NK-92 (cell line): ENCODE data around the gene HOXD8.

Source experiments
- DNase-seq: peaks from one replicate; lab custom pipeline; 2025; ENCODE audit not compliant: unreplicated experiment; lab: John Stamatoyannopoulos, UW

HOXD8 gene

DNA sequence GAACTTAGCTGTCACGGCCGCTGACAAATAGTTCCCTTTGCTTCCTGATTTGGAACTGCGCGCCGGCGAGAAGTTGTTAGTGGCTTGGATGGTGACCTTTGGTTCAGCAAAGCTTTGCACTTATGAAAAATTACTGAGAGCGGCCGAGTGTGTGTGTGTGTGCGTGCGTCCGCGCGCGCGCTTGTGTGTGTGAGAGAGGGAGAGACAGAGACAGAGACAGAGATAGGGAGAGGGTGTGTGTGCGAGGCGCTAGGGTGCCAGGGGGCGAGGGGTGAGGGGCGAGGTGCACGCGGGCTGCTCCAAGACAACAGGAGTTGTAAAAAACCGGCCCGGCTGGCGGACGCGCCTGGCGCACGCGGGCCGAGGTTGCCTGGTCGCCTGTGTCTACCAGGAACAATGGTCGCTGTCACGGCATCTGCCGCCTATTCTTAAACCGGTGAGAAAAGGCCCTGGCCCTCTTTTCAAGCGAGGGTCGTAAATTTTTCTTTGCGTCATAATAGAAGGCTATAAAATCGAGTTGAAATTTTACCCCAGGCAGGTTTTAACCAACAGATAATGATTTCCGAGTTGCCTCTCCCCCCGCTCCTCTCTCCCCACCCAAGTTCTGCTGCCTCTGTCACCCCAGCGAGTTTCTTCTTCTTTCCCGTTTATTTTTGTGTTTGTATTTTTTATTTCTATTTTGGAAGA lies 28.1 kb downstream of the HOXD8 start:
- no peak for DNase-seq

DNA sequence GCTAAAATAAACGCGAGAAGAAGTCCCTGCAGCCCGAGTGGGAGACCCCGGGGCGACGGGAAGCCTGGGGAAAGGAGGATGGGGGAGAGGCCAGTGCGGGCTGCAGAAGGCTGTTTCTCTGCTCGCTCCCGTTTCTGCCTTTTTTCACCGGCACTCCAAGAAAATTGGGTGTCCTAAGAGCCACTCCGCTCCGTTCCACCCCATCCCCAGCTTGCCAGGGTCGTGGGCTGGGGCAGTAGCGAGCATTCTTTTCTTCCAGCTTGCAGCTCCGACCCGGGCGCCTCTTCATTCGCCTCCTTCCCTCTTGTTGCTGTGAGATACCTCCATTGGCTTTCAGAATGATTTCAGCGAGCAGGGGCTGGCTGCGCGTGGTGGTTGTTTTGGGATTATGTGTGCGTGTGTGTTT lies 28.7 kb downstream of the HOXD8 start:
- DNase-seq = no peak

- DNase-seq = no peak
Observed at GRCh38 chr2:176158855-176159662, 29.6 kb downstream of the HOXD8 start.

DNA sequence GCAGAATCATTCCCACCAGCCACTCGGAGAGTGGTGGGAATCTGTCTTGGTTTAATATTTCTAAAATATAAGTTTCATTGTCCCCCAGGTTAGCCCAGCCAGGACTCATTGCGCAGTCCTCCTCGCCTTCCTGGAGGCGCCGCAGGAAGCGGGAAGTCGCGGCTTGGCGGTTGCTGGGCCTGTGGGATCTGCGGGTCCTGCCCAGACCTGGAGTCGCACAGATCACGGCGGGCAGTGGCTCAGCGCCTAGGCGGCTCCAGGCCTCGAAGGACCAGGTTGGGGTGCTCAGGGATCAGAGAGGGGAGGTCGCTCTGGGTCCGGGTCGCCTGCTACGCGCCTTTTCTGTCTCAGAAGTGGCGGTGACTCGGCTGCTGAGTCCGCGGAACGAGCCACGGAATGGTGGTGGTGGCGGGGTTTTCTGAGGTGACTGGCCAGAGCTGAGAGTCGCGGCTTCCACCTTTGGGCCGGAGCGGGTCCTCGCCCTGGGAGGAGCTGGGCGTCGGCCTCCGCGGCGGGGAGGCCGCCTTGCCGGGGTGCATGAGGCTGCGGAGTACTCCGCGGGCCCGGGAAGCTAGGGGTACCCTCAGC lies 30.3 kb downstream of the HOXD8 start:
- no peak for DNase-seq

DNA sequence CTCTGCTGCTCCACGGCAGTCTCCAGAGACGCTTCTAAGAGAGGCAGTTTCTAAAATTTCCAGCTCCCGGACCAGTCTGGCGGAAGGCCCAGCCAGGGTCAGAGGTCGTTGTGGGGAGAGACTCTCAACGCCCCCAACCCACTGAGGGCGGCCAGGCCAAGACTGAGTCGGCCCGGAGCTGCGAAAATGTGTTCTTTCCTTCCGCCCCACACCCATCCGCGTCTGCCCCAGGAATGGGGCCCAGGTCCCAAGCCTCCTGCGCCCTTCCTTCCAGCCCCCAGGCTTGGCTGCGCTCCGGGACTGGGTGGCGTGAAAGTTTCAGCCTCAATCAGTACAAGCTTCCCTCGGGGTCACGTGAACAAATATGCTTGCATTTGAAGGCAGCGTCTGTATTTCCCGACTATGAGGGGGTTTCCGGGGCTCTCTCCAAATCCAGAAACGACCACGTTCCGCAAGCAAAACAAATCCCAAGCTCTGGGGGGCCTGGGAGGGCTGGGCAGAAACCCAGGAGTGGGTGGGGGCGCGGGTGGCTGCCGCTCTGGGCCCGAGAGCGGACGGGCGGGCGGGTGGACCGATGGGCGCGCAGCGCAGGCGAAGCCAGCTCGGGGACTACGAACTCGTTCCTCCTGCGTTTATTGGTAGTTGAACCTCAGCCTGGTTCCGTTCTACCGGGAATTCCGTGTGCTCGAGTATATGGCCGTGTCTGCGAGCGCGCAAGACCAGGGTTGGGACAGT lies 30.9 kb downstream of the HOXD8 start:
- no peak for DNase-seq

- DNase-seq = no peak
Observed at GRCh38 chr2:176160986-176161824, 31.7 kb downstream of the HOXD8 start.

DNA sequence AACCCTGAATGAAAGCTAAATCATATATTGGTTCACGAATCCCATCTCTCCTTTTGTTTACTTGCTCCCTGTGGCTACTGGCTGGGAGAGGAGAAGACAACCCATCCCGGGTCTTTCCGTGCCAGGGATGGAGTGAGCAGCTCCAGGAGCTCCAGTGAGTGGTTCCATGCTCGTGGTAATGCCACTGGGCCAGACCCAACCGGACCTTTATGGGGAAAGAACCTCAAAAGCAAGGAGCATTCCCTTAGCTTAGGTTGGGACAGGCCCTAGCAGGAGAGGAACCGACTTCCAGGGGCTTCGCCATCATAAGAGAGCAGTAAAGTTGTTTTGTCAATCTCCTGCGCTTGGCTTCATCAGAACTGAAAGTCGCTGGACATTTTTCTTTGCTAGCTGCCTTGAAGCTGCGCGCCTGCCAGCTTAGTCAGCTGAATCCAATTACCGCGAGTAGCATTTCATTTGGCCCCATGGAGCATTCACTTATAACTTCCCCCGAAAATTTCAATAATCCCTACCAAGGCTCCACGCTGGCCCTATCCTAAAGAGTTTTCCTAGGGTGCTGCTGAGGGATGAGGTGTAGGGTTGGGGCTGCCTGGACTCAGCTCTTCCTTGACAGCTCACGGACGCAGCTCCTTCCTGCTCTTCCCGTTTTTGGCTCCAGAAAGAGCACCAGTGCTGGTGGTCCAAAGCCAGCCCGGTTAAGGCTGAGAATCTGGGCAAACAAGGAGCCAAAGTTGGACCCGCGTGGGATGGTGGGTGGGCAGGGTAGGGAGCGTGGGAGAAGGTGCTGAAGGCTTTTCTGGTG lies 32.5 kb downstream of the HOXD8 start:
- no peak for DNase-seq

DNA sequence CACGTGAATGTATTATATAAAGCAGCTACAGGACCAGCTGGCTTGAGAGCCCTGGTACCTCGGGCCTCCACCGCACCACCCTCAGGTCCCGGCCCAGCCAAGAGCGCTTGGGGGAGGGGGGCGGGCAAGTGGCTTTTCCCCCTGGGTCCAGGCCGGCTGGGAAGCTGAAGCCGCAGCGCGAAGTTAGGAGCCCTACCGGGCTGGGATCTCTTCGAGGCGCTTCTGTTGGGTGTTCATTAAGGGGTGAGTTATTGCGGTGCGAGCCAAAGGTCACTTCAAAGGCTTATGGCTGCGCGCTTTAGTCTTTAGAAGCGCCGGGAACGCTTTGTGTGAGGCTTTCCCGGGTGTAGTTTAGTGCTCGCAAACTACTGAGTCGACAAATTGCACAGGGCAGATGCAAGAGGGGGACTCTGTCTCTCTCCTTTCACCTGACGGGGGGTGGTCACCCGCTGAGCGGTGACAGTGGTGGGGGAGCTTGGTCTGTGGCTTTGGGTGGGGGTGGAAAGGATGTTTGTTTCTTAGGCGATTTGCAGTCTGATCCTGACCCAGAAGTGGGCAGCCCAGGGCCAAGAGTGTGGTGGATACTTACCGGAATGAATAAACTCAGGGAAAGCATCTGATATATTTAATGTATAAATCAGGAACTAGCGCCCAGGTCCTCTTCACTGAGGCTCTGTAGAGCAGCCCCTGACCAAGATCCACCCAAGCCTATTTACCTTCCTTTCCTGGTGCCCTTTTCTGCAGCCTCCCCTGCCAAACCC lies 33.6 kb downstream of the HOXD8 start:
- no peak for DNase-seq

DNA sequence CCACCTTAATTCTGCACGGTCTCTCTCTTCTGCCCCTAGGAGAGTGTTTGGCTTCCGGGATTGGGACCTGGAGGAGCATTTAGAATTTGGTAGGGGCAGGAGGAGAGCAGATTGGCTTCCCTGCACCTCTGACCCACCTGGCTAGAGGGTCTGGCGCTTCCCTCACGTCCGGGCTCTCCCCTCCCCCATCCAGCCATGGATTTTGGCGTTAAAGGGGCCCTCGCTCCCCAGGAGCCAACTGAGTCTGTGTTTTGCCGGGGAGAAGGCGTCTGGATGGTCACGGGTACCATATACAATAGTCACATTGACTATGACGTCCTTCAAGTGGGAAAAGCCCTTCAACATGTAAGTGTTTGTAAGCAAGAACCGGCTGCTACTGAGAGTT lies 34.2 kb downstream of the HOXD8 start:
- DNase-seq = no peak

DNA sequence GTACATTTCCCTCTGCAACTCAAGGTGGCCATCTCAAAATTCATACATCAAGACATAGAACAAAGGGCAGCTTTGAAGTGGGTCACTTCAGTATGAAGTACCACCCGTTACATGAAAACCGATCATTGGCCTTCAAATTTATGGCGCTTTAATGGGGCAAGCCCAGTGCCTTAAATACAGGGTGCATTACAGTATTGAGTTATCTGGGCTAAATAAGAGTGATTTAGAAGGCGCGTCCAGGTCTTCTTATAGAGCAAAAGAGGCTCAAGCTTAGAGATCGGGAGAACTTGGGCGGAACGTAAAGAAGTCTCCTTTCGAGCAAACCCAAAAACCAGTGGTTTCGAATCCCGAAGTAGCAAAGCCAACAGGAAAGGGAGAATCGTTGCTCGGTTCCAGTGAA lies 34.7 kb downstream of the HOXD8 start:
- DNase-seq = no peak

- no peak for DNase-seq
Observed at GRCh38 chr2:176164611-176165369, 35.3 kb downstream of the HOXD8 start.

DNA sequence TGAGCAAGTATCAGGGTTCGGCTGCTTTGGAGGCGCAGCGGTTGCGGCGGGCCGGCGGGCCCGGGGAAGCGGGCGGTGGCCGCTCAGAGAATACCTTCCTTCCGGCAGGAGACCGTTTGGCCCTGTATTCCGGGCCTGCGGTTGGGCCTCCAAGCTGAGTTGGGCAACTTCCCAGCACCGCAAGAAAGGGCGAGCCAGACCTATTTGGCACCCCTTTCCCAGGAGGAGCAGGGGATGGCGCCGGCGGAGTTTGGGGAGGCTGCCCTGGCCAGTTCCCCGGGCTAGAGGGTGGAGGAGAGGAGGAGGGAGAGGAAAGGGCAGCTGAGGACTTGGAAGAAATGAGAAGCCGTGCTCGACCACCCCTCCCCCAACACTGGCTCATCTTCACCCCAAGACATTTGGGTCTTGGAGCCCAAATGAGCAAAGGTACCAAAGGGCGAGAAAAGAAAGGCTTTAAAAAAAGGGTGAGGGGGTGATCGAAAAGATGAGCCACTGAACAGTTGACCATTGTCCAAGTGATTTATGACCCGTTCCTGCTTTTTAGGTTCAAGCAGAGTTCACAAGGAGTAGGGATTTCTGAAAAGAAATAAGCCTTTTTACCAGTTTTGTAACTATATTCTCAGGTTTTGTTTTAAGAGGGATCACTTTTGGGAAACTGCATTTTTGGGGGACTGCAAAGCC lies 36.0 kb downstream of the HOXD8 start:
- DNase-seq = no peak

DNA sequence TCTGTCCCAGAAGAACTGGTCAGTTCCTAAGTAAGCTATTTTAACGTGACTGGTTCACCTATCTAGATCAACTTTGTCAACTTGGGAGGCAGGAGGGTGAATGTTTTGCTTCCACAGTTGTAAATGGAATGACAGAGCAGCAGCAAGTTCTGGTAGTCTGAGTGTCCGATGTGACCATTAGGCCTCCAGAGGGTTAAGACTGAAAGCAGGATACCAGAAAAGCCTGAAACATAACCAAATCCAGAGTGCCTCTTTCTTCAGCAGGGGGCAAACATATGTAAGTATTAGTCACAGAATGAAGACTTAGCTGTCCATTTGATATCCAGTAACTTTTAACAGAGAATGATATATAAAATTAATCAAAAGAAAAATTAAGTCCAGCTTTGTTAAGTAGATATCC lies 36.8 kb downstream of the HOXD8 start:
- DNase-seq = no peak

GRCh38 chr2:176167398-176167797 lies 37.9 kb downstream of the HOXD8 start:
- DNase-seq = no peak

- no peak for DNase-seq
Observed at GRCh38 chr2:176169181-176169580, 39.7 kb downstream of the HOXD8 start.

- no peak for DNase-seq
Observed at GRCh38 chr2:176169711-176170110, 40.2 kb downstream of the HOXD8 start.

- no peak for DNase-seq
Observed at GRCh38 chr2:176170602-176171305, 41.2 kb downstream of the HOXD8 start.
